T-cell (primary cell): ENCODE measurements around the gene AMFR. TPM values are rescaled to one million over a fixed set of nuclear protein-coding genes. Genes with fewer than 3 reads are reported as not detected.
A peak's percentile ranks its signal among the peaks of the same experiment; 100 is the strongest.

Experiments used
- ATAC-seq, 4 experiments: fragments of 200-7000 bp in 3 of 4; fragments of 150-1000 bp in 1 of 4; cut with Tn5 transposase; replicated peaks in 1 of 4; 1 replicate in 3 of 4; 2 replicates in 1 of 4; pipeline ENCODE4 v1.10.0; 2021; ENCODE audit warnings: moderate library complexity in 3 of 4, mild to moderate bottlenecking in 2 of 4, moderate number of reproducible peaks in 1 of 4
- CTCF ChIA-PET, 2 donors: fragments of 300-600 bp; sonication (Branson Sonifier 250); formaldehyde crosslinking; loops; one replicate each; lab custom pipeline; 2022; ENCODE audit warnings: antibody characterized with exemption in 2 of 2; lab: Charles Lee
- POLR2A ChIA-PET, 2 donors: fragments of 300-600 bp; sonication (Branson Sonifier 250); formaldehyde crosslinking; loops; one replicate each; lab custom pipeline; 2022; ENCODE audit warnings: antibody characterized with exemption in 2 of 2; lab: Charles Lee
- DNase-seq, 35 experiments: peaks; one replicate each; pipeline versions ENCODE4 v3.0.0 to v3.0.0-alpha.2; 2013 to 2023
- H3K27ac ChIP-seq: one replicate; pipeline ENCODE4 v1.5.1; 2013; ENCODE audit warnings: low read length
- H3K27me3 ChIP-seq, 2 experiments: replicated peaks in 1 of 2; 1 replicate in 1 of 2; 2 replicates in 1 of 2; pipeline versions ENCODE4 v1.6.1 to v1.7.0; 2013; ENCODE audit warnings: low read length in 1 of 2, mixed read lengths in 1 of 2; ENCODE audit not compliant: control insufficient read depth in 2 of 2, insufficient read depth in 2 of 2; ENCODE audit errors: extremely low read depth in 1 of 2
- H3K36me3 ChIP-seq, 2 donors: 1 replicate in 1 of 2; 2 replicates in 1 of 2; pipeline versions ENCODE4 v1.6.1 to v1.7.0; 2013; ENCODE audit warnings: low read length in 1 of 2; ENCODE audit not compliant: control insufficient read depth in 2 of 2, insufficient read depth in 1 of 2; ENCODE audit errors: extremely low read depth in 1 of 2
- H3K4me1 ChIP-seq, 2 experiments: 1 replicate in 1 of 2; 2 replicates in 1 of 2; pipeline versions ENCODE4 v1.6.1 to v1.7.0; 2013; ENCODE audit warnings: low read length in 2 of 2, mixed read lengths in 1 of 2; ENCODE audit not compliant: insufficient read depth in 2 of 2, control insufficient read depth in 1 of 2; ENCODE audit errors: extremely low read depth in 1 of 2
- H3K4me3 ChIP-seq, 2 donors: 1 replicate in 1 of 2; 2 replicates in 1 of 2; pipeline versions ENCODE4 v1.5.1 to v1.7.0; 2013; ENCODE audit warnings: mild to moderate bottlenecking in 2 of 2, low read length in 1 of 2, moderate library complexity in 1 of 2; ENCODE audit not compliant: control insufficient read depth in 1 of 2; ENCODE audit errors: extremely low read depth in 1 of 2
- H3K9me3 ChIP-seq: 2 replicates; pipeline ENCODE4 v1.7.0; 2013
- H3K27ac Mint-ChIP-seq, 2 donors: one replicate each; pipeline ENCODE4 v1.8.0; 2020 to 2021; ENCODE audit warnings: mild to moderate bottlenecking in 2 of 2, mixed read lengths in 2 of 2
- H3K27me3 Mint-ChIP-seq, 2 donors: one replicate each; pipeline ENCODE4 v1.8.0; 2021 to 2022; ENCODE audit warnings: mixed read lengths in 2 of 2
- H3K36me3 Mint-ChIP-seq: one replicate; pipeline ENCODE4 v1.8.0; 2021; ENCODE audit warnings: mixed read lengths
- H3K4me1 Mint-ChIP-seq, 3 donors: one replicate each; pipeline ENCODE4 v1.8.0; 2020 to 2022; ENCODE audit warnings: mixed read lengths in 3 of 3, mild to moderate bottlenecking in 1 of 3
- H3K4me3 Mint-ChIP-seq, 3 donors: one replicate each; pipeline ENCODE4 v1.8.0; 2020 to 2022; ENCODE audit warnings: mild to moderate bottlenecking in 3 of 3, mixed read lengths in 3 of 3, moderate library complexity in 3 of 3
- H3K9me3 Mint-ChIP-seq, 3 donors: one replicate each; pipeline ENCODE4 v1.8.0; 2020 to 2022; ENCODE audit warnings: mixed read lengths in 3 of 3
- WGBS: methylation state at CpG from one replicate; pipeline ENCODE4 v1.1.5; 2013; ENCODE audit warnings: missing lambda C conversion rate; ENCODE audit not compliant: insufficient coverage; 5-methylcytosine and 5-hydroxymethylcytosine counted together
- total RNA-seq, 35 experiments: library from RNA in 6 of 35; stranded (reverse) in 6 of 35; fragments of 120-200 nt in 1 of 35; gene quantifications; one replicate each; pipeline versions ENCODE4 v1.2.1 to v1.2.4 and lab custom pipeline; 2013 to 2026

The AMFR gene
- total RNA-seq, 5 donors from 2014 or later (not counting 1 experiment from before 2014, with no cell fraction given), result 60.4 to 71.9 (median 68.4) TPM

- Mint-ChIP-seq H3K9me3 (no peaks in the 10 kb centered on the region), H3K27ac (no peak overlapping the region), H3K36me3 (peaks cover 56% of the 10 kb centered on the region), H3K27me3 (no peaks in the 10 kb centered on the region), H3K4me3 (no peak overlapping the region), H3K4me1 (peaks cover 23 to 37% (median 26%) of the 10 kb centered on the region in 3 donors)
- no peaks in the 10 kb centered on the region for H3K9me3 ChIP-seq
- H3K27ac ChIP-seq, result no peak overlapping the region
- ChIA-PET CTCF (no interaction called here), POLR2A (no interaction called here)
- no peaks in the 10 kb centered on the region for H3K27me3 ChIP-seq
- ATAC-seq (no peak), DNase-seq (no peak)
- no CpG with 5 or more reads among the region's 1 CpG for WGBS
- peaks cover 0 to 34% of the 10 kb centered on the region in 2 donors for H3K36me3 ChIP-seq
- H3K4me3 ChIP-seq, result no peak overlapping the region
- H3K4me1 ChIP-seq, result peaks cover 0 to 10% of the 10 kb centered on the region in 2 experiments
Observed at GRCh38 chr16:56371660-56371937, 53.7 kb downstream of the AMFR start.

- CTCF ChIA-PET, result interaction anchor here in 1 of 2 donors (1.0 kb wide), 1 partner anchor 15 kb away, joined by 4 read pairs; no protein-coding TSS in a partner anchor
- no peak for ATAC-seq
- Histone ChIP-seq H3K4me1 (peaks cover 0 to 10% of the 10 kb centered on the region in 2 experiments), H3K36me3 (peaks cover 0 to 38% of the 10 kb centered on the region in 2 donors), H3K4me3 (no peak overlapping the region), H3K27ac (no peak overlapping the region), H3K9me3 (no peaks in the 10 kb centered on the region), H3K27me3 (no peaks in the 10 kb centered on the region)
- Mint-ChIP-seq H3K9me3 (no peaks in the 10 kb centered on the region), H3K4me3 (no peak overlapping the region), H3K36me3 (peaks cover 56% of the 10 kb centered on the region), H3K4me1 (peaks cover 21 to 37% (median 26%) of the 10 kb centered on the region in 3 donors), H3K27ac (peak overlapping the region in 1 of 2 donors; percentile 44), H3K27me3 (no peaks in the 10 kb centered on the region)
- POLR2A ChIA-PET, result no interaction called here
- 95% methylated on average over 2 of the region's 6 CpGs for WGBS
- no peak for DNase-seq
Observed at GRCh38 chr16:56370875-56371659, 54.3 kb downstream of the AMFR start.

GRCh38 chr16:56370185-56370874, 55.0 kb downstream of the AMFR start:
- Mint-ChIP-seq H3K27ac (no peak overlapping the region), H3K36me3 (peaks cover 53% of the 10 kb centered on the region), H3K4me3 (no peak overlapping the region), H3K4me1 (peaks cover 21 to 33% (median 22%) of the 10 kb centered on the region in 3 donors), H3K9me3 (no peaks in the 10 kb centered on the region), H3K27me3 (no peaks in the 10 kb centered on the region)
- no peak overlapping the region for H3K27ac ChIP-seq
- peaks cover 0 to 10% of the 10 kb centered on the region in 2 experiments for H3K4me1 ChIP-seq
- no peaks in the 10 kb centered on the region for H3K9me3 ChIP-seq
- peaks cover 0 to 44% of the 10 kb centered on the region in 2 donors for H3K36me3 ChIP-seq
- no peak for DNase-seq
- ChIA-PET CTCF (interaction anchor here in 1 of 2 donors (1.0 kb wide), 1 partner anchor 15 kb away, joined by 4 read pairs; no protein-coding TSS in a partner anchor), POLR2A (interaction anchor here in 1 of 2 donors (0.6 kb wide), 1 partner anchor 114 kb away, joined by 3 read pairs; no protein-coding TSS in a partner anchor)
- no peak for ATAC-seq
- no CpG with 5 or more reads among the region's 2 CpGs for WGBS
- no peak overlapping the region for H3K4me3 ChIP-seq
- H3K27me3 ChIP-seq, result no peaks in the 10 kb centered on the region

GRCh38 chr16:56369202-56369601, 56.1 kb downstream of the AMFR start:
- ChIA-PET POLR2A (no interaction called here), CTCF (no interaction called here)
- Histone ChIP-seq H3K27me3 (no peaks in the 10 kb centered on the region), H3K36me3 (peaks cover 8 to 54% of the 10 kb centered on the region in 2 donors), H3K27ac (no peak overlapping the region), H3K4me1 (peaks cover 0 to 10% of the 10 kb centered on the region in 2 experiments), H3K4me3 (no peak overlapping the region), H3K9me3 (no peaks in the 10 kb centered on the region)
- H3K36me3 Mint-ChIP-seq, result peaks cover 45% of the 10 kb centered on the region
- no peak for DNase-seq
- H3K27ac Mint-ChIP-seq, result no peak overlapping the region
- H3K4me3 Mint-ChIP-seq, result no peak overlapping the region
- ATAC-seq, result no peak
- H3K9me3 Mint-ChIP-seq, result no peaks in the 10 kb centered on the region
- H3K27me3 Mint-ChIP-seq, result no peaks in the 10 kb centered on the region
- 100% methylated on average over 3 of the region's 5 CpGs for WGBS
- H3K4me1 Mint-ChIP-seq, result peaks cover 21 to 30% (median 22%) of the 10 kb centered on the region in 3 donors

- H3K4me3 ChIP-seq, result no peak overlapping the region
- H3K27ac ChIP-seq, result no peak overlapping the region
- Mint-ChIP-seq H3K4me3 (no peak overlapping the region), H3K9me3 (no peaks in the 10 kb centered on the region), H3K27me3 (no peaks in the 10 kb centered on the region), H3K36me3 (peaks cover 44% of the 10 kb centered on the region), H3K27ac (no peak overlapping the region), H3K4me1 (peaks cover 20 to 23% (median 21%) of the 10 kb centered on the region in 3 donors)
- no peaks in the 10 kb centered on the region for H3K9me3 ChIP-seq
- ATAC-seq (no peak), DNase-seq (no peak)
- H3K27me3 ChIP-seq, result no peaks in the 10 kb centered on the region
- ChIA-PET POLR2A (no interaction called here), CTCF (no interaction called here)
- 100% methylated on average over 1 of the region's 2 CpGs for WGBS
- H3K4me1 ChIP-seq, result peaks cover 0 to 10% of the 10 kb centered on the region in 2 experiments
- peaks cover 8 to 58% of the 10 kb centered on the region in 2 donors for H3K36me3 ChIP-seq
Observed at GRCh38 chr16:56368545-56368944, 56.8 kb downstream of the AMFR start.

GRCh38 chr16:56367764-56368163, 57.6 kb downstream of the AMFR start:
- POLR2A ChIA-PET, result no interaction called here
- no peaks in the 10 kb centered on the region for H3K27me3 Mint-ChIP-seq
- ATAC-seq (no peak), DNase-seq (no peak)
- H3K36me3 Mint-ChIP-seq, result peaks cover 42% of the 10 kb centered on the region
- Histone ChIP-seq H3K4me1 (peaks cover 0 to 9% of the 10 kb centered on the region in 2 experiments), H3K4me3 (no peak overlapping the region), H3K27ac (no peak overlapping the region), H3K36me3 (peaks cover 14 to 63% of the 10 kb centered on the region in 2 donors), H3K9me3 (no peaks in the 10 kb centered on the region), H3K27me3 (no peaks in the 10 kb centered on the region)
- no peaks in the 10 kb centered on the region for H3K9me3 Mint-ChIP-seq
- H3K4me1 Mint-ChIP-seq, result peaks cover 12 to 15% (median 15%) of the 10 kb centered on the region in 3 donors
- no peak overlapping the region for H3K4me3 Mint-ChIP-seq
- CTCF ChIA-PET, result no interaction called here
- no peak overlapping the region for H3K27ac Mint-ChIP-seq
- 98% methylated on average over 4 of the region's 6 CpGs for WGBS
